ENCODE data around the gene MYLK. TPM values are rescaled to one million over a fixed set of nuclear protein-coding genes. Genes with fewer than 3 reads are reported as not detected.
A peak's percentile ranks its signal among the peaks of the same experiment; 100 is the strongest.

MYLK gene
- polyA plus RNA-seq, 1 donor (not counting 4 experiments of a cell fraction or from before 2014, with no cell fraction given): 7.8 TPM

DNA sequence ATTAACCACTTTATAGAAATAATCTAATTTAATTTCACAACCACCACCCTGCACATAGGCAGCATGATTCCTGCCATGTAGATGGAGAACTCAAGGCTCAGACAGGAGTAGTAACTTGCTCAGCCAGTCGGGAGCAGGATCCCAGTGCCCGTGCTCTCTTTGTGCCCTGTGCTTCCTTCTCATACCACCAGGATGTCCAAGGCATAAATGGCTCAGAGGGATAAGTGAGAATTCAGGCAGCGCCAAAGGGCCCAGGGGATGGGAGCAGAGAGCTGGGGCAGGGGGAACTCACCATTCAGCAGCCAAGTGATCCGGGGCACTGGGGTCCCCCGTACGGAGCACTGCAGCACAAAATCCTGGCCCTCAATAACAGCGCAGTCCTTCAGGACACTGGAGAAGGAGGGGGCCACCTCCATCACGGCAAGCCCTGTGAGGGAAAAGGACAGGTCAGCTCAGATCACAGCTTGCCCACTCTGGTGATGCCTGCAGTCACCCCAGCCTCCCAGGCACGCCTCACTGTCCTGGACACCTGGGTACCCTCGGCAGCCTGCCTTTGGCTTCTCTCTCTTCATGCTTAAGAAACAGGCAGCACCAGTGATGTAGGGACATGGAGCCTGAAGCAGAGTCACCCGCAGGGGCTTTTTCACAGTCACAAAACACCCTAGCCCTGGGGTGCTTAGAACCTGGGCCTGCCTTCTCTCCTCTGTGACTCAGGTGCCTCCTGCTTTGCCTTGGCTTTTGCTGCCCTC lies 158.3 kb downstream of the MYLK start:
- Histone ChIP-seq H3K9me1 (ENCODE audit: control insufficient read depth, extremely low read depth, insufficient read depth, low read length) (no peaks in the 10 kb centered on the region), H3K9ac (ENCODE audit: control insufficient read depth, extremely low read depth, insufficient read depth, low read length) (no peak overlapping the region), H3K9me3 (ENCODE audit: control insufficient read depth, low read depth, low read length) (no peaks in the 10 kb centered on the region), H3K27ac (ENCODE audit: control insufficient read depth, insufficient read depth, low read length) (no peak overlapping the region), H3K36me3 (ENCODE audit: control insufficient read depth in 2 of 2, extremely low read depth in 1 of 2, insufficient read depth in 2 of 2, low read length in 2 of 2) (no peaks in the 10 kb centered on the region), H3K4me3 (ENCODE audit: control insufficient read depth in 2 of 3, extremely low read depth in 1 of 3, insufficient read depth in 2 of 3, low read depth in 1 of 3, low read length in 3 of 3) (no peak overlapping the region), H4K20me1 (ENCODE audit: control insufficient read depth, extremely low read depth, insufficient read depth, low read length) (no peaks in the 10 kb centered on the region), H2AFZ (ENCODE audit: control insufficient read depth, low read length) (no peak overlapping the region), H3K4me1 (ENCODE audit: control insufficient read depth, extremely low read depth, insufficient read depth, low read length) (peaks cover 6% of the 10 kb centered on the region), H3K27me3 (ENCODE audit: control insufficient read depth, extremely low read depth, insufficient read depth, low read length) (no peaks in the 10 kb centered on the region), H3K4me2 (ENCODE audit: control insufficient read depth, extremely low read depth, insufficient read depth, low read depth, low read length) (no peak overlapping the region), H3K79me2 (ENCODE audit: control insufficient read depth, insufficient read depth, low read length) (no peaks in the 10 kb centered on the region)
- DNase-seq (ENCODE audit: low read depth, low spot score): no peak
- TF ChIP-seq EZH2 (IDR thresholded peaks at IDR 0.05; ENCODE audit: low read length): no peak
- TF ChIP-seq, protein P1, sequence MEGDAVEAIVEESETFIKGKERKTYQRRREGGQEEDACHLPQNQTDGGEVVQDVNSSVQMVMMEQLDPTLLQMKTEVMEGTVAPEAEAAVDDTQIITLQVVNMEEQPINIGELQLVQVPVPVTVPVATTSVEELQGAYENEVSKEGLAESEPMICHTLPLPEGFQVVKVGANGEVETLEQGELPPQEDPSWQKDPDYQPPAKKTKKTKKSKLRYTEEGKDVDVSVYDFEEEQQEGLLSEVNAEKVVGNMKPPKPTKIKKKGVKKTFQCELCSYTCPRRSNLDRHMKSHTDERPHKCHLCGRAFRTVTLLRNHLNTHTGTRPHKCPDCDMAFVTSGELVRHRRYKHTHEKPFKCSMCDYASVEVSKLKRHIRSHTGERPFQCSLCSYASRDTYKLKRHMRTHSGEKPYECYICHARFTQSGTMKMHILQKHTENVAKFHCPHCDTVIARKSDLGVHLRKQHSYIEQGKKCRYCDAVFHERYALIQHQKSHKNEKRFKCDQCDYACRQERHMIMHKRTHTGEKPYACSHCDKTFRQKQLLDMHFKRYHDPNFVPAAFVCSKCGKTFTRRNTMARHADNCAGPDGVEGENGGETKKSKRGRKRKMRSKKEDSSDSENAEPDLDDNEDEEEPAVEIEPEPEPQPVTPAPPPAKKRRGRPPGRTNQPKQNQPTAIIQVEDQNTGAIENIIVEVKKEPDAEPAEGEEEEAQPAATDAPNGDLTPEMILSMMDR (optimal IDR thresholded peaks at IDR 0.05 in 1 of 3, IDR thresholded peaks at IDR 0.05 in 1 of 3, conservative IDR thresholded peaks at IDR 0.05 in 1 of 3; ENCODE audit: extremely low read depth in 1 of 3, insufficient read depth in 2 of 3, low read length in 3 of 3): peak in 1 of 3 experiments; percentile 26
- dilution Hi-C loops (cut with MboI; ENCODE audit: extremely low pct_ligation_motif_present, low sequenced_read_pairs): no loop called here
- no peak for FAIRE-seq

DNA sequence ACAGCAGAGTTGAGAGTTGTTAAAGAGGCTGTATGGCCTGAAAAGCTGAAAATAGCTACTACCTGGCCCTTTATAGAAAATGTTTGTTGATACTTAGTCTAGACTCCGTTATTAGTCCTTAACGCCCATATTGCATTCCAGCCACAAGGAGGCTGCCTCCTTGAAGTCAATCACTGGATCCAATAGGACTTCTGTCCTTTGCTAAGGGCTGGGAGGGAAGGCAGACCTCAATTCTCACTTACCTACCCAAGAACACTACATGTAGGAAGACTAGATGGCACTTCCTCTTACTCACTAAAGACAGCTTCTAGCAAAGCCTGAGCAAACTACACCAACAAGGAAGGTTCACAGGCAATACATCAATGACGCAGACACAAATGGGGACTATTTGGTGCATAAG lies 159.8 kb downstream of the MYLK start:
- Histone ChIP-seq H3K79me2 (ENCODE audit: control insufficient read depth, insufficient read depth, low read length) (no peaks in the 10 kb centered on the region), H3K4me2 (ENCODE audit: control insufficient read depth, extremely low read depth, insufficient read depth, low read depth, low read length) (no peak overlapping the region), H3K9me1 (ENCODE audit: control insufficient read depth, extremely low read depth, insufficient read depth, low read length) (no peaks in the 10 kb centered on the region), H2AFZ (ENCODE audit: control insufficient read depth, low read length) (no peak overlapping the region), H3K4me3 (ENCODE audit: control insufficient read depth in 2 of 3, extremely low read depth in 1 of 3, insufficient read depth in 2 of 3, low read depth in 1 of 3, low read length in 3 of 3) (no peak overlapping the region), H3K4me1 (ENCODE audit: control insufficient read depth, extremely low read depth, insufficient read depth, low read length) (peaks cover 9% of the 10 kb centered on the region), H3K27me3 (ENCODE audit: control insufficient read depth, extremely low read depth, insufficient read depth, low read length) (no peaks in the 10 kb centered on the region), H4K20me1 (ENCODE audit: control insufficient read depth, extremely low read depth, insufficient read depth, low read length) (no peaks in the 10 kb centered on the region), H3K9me3 (ENCODE audit: control insufficient read depth, low read depth, low read length) (no peaks in the 10 kb centered on the region), H3K9ac (ENCODE audit: control insufficient read depth, extremely low read depth, insufficient read depth, low read length) (no peak overlapping the region), H3K36me3 (ENCODE audit: control insufficient read depth in 2 of 2, extremely low read depth in 1 of 2, insufficient read depth in 2 of 2, low read length in 2 of 2) (no peaks in the 10 kb centered on the region), H3K27ac (ENCODE audit: control insufficient read depth, insufficient read depth, low read length) (no peak overlapping the region)
- FAIRE-seq (no peak), DNase-seq (ENCODE audit: low read depth, low spot score) (no peak)
- dilution Hi-C loops (cut with MboI; ENCODE audit: extremely low pct_ligation_motif_present, low sequenced_read_pairs): no loop called here
- TF ChIP-seq, protein P1 (optimal IDR thresholded peaks at IDR 0.05 in 1 of 3, IDR thresholded peaks at IDR 0.05 in 1 of 3, conservative IDR thresholded peaks at IDR 0.05 in 1 of 3; ENCODE audit: extremely low read depth in 1 of 3, insufficient read depth in 2 of 3, low read length in 3 of 3): peak in 2 of 3 experiments; percentile 15 to 24
- no peak for TF ChIP-seq EZH2 (IDR thresholded peaks at IDR 0.05; ENCODE audit: low read length)

Measured in keratinocyte (primary cell).